ENCODE results near the gene GLIS1. TPM values are rescaled to one million over a fixed set of nuclear protein-coding genes. Genes with fewer than 3 reads are reported as not detected.

GLIS1 gene
- total RNA-seq, 1 donor from 2014 or later, result 0.20 TPM

DNA sequence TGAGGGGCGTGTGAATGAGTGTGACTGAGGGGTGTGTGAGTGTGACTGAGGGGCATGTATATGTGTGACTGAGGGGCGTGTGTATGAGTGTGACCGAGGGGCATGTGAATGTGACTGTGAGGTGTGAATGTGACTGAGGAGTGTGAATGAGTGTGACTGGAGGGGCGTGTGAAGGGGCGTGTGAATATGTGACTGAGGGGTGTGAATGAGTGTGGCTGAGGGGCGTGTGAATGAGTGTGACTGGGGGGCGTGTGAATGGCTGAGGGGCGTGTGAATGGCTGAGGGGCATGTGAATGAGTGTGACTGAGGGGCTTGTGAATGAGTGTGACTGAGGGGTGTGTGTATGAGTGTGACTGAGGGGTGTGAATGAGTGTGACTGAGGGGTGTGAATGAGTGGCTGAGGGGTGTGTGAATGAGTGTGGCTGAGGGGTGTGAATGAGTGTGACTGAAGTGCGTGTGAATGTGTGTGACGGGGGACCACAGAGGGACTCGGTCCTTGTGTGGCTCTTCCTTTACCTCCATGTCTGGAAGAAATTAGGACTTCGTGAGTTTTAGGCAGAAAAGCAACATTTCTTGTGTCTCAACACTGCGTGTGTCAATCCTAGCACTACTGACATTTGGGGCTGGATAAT is 105.8 kb downstream of the GLIS1 start:
- ATAC-seq, result no peak

DNA sequence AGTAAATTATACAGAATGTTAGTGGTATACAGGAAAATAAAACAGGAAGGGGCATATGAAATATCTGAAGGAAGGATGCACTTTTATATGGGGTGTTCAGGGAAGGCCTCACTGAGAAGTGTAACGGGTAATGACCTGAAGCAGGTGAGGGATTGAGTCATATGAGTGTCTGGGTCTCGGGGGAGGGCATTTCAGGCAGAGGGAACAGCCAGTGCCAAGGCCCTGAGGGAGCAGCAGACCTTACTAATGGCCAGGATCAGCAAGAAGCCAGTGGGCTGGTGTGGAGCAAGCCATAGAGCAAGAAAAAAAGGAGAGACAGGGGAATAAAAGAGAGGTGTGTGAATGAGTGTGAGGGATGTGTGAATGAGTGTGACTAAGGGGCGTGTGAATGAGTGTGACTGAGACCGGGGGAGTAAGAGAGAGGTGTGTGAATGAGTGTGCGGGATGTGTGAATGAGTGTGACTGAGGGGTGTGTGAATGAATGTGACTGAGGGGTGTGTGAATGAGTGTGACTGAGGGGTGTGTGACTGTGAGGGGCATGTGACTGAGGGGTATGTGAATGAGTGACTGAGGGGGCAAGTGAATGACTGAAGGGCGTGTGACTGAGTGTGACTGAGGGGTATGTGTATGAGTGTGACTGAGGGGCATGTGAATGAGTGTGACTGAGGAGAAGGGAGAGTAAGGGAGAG is 107.2 kb downstream of the GLIS1 start:
- ATAC-seq, result no peak

DNA sequence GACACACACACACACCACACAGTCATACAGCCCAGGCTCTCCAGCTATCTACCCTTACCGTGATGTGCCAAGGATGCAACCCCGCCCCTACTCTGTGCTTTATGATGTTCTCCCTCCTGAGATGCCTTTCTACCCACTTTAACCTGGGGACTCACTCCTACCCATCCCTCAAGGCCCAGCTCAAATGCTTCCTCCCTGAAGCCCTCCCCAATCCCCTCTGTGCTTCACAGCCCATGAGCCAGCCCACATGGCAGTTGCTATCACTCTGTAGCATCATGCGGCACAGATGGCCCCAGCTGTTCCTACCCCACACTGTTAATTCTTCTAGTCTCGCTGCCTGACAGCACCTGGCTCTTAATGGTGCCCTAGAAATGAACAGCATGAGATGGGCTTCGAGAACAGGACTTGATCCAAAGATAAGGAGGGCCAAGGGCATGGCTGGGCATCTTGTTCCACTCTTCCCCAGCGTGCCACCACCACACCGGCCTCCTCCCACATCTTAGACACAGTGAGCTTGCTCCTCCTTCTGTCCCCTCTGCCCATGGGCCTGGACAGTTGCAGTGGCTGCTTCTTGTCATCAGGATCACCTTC is 109.8 kb downstream of the GLIS1 start:
- no peak for ATAC-seq

DNA sequence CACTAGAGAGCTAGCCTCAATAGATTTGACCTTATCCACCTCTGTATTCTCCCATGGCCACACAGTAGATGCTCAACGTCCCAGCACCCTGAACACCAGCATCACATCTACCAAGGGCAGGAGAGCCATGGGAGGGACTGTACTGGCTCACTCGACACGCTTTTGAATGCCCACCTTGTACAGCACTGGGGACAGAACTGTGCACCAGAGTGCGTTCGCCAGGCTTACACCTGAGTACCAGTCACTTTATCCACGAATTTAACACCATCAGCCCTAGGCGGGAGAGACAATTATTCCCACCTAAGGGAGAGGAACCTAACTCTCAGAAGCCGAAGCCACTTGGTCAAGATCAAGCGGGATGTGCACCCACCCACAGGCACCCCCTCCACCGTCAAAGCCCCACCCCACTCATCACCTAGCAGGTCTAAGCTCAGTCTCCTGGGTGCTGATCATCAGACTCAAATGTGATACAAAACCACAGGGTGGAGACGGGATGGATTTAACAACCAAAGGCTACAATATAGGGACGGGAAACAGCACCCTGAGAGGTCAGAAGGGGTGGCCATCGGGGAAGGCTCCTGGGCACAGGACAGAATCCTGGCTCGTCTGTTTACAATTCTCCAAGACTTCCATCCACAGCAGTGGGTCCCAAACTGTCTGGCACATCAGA is 110.5 kb downstream of the GLIS1 start:
- ATAC-seq, result no peak

DNA sequence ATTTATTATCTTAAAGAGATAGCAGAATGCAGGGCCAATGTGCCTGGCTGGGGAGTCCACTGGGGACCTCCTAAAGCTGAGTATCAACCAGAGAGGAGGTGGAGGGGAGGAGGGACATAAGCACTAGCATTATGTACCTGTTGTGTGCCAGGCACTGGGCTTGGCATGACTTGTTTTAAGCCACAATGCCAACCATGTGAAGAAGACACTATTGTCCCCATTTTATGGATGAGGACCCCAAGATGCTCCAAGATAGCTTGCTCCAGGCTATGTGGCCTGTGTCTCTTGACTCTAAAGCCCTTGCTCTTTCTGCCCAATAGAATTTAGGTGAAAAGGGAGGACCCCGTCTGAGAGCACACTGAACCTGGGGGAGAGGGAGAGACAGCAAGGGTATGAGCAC is 111.3 kb downstream of the GLIS1 start:
- ATAC-seq, result no peak

DNA sequence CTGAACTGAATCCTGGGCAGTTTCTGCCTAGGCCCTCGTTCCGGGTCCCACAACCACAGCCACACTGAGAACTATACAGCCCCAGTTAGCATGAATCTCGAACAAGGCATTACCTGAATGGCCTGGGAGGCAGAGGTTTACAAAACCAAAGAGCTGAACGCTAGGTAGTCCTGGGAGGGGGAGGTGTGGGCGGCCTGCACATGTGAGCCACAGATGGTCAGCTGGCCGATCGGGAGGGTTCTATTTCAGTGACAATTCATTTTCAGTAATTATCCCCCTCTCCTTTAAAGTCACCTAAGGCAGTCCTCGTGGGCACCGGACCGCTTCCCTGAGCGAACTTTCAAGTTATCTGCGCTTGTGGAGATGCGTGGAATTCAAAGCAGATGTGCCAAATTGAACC is 111.9 kb downstream of the GLIS1 start:
- no peak for ATAC-seq

DNA sequence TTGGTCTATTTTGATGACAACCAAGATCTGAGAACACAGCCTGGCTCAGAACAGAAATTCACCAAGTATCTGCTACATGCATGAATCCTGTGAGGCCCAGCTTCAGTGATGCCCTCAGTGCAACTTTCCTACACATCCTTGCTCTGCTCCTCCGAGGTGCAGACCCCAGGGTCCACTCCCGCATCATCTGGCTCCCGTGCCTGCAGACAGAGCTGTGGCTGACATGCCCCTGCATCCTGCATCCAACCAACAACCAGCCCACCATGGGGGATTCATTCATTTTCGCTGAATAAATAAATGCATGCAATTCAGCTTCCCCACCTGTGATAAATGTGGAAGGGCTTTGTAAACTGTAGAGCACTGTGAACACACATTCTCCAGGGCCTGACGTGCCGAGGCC is 112.3 kb downstream of the GLIS1 start:
- ATAC-seq, result no peak

DNA sequence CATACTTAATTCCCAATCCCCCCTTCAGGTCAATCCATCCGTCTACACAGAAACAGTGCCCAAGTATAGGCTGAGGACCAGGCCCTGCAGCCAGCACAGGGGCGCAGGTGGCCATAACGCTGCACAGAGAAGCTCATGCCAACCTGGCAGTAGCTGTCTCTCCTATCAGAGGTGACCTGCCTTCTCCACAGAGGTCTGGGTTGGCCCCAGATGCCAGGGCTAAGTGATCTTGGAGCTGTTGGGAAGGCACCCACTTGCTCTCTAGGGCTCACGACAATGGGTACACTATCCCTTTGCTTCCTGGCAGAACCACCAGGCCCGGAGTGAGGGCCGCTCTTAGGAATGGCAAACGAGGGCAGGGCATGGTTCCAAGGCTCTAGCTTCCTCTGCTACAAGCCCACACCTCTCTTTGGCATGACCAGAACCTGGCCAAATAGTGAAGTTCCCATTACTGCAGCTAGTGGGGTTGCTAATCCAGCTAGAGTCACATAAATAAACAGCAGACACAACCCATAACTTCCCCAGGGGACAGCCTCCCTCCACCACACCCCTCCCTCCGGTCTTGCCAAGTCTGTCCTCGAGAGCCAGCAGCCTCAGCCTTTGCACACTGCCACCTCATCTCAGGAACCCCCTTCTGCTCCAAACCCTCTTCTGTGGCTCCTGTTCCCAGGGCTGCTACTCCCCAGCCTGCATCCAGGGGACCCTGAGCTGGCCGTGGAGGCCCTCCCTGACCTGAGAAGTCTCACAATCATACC is 113.0 kb downstream of the GLIS1 start:
- ATAC-seq, result no peak

DNA sequence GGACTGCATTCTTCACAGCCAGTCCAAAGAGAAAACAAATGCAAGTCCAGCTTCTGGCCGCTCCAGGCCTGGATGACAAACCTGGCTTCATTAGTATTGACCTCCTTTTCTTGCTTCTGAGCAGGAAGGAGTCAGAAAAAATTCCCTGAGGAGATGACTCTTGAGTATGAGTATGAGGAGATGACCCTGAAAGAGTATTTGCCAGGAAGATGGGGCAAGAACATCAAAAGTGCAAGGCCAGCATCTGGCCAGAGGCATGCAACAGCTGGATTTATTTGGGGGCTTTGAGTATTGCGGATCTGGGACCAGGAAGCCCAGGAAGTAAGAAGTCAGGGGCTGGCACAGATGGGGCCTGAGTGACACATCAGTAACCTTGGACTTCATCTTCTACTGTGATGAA is 113.9 kb downstream of the GLIS1 start:
- ATAC-seq, result no peak

DNA sequence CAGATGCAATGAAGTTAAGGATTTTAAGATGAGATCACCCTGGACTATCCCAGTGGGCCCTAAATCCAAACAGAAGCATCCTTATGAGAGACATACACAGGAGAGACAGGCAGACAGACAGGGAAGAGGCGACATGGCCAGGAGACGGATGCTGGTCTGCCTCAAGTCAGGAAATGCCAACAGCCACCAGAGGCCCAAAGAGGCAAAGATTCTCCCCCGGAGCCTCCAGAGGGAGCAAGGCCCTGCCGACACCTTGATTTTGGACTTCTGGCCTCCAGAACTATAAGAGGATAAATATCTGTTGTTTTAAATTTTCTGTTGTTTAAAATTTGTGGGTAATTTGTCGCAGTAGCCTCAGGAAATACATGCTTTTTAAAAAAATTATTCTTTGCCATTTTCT is 116.4 kb downstream of the GLIS1 start:
- no peak for ATAC-seq

DNA sequence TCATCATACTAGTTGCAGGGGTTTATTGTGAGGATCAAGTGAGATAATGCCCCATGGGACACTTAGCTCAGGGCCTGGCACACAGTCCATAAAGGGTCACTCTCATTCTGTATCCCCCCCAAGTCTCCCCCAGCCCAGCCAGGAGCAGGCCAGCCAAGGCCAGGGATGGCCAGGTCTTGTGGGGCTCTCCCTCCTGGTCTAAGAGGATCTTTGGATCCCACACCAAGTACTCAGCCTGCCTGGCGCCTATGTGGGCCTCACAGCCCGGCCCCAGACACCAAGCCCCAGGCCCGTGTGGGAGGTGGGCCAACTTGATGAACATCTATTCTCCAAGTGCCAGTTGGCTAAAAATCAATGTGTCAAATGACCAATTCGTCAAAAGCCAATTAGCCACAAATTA is 117.8 kb downstream of the GLIS1 start:
- ATAC-seq, result no peak

DNA sequence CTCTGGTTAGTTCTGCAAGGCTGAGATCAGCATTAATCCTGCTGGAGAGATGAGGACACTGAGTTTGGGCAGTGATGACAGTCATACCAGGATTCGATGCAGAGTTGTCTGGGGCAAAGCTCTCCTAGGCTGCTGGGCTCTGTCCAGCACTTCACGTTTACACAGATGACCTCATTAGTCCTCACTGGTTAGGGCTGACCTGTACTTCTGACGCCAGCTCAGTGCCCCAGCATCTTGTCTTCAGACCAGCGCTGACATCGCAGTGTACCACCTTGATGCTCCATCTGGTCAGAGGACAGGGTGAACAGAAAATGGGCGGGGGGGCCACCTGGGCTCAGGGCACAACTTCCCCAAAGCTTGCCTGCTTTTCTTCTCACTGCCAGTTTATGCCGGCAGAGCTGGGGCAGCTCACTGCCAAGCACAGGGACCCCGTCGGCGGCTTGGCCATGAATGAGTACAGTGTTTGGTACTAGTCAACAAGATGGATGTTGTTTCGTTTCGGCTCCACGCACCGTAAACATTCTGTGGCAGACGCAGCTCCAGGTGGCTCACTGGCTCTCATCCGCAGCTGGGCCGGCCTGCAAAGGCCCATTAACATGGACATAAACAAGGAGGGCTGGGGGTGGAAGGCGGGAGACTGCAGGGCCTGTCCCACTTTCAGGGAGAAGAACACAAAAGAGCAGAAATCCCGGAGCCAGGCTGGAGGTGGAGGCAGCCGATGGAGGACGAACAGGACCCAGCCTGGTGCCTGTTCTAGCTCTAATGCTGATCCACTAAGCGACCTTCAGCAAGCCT is 118.7 kb downstream of the GLIS1 start:
- no peak for ATAC-seq

DNA sequence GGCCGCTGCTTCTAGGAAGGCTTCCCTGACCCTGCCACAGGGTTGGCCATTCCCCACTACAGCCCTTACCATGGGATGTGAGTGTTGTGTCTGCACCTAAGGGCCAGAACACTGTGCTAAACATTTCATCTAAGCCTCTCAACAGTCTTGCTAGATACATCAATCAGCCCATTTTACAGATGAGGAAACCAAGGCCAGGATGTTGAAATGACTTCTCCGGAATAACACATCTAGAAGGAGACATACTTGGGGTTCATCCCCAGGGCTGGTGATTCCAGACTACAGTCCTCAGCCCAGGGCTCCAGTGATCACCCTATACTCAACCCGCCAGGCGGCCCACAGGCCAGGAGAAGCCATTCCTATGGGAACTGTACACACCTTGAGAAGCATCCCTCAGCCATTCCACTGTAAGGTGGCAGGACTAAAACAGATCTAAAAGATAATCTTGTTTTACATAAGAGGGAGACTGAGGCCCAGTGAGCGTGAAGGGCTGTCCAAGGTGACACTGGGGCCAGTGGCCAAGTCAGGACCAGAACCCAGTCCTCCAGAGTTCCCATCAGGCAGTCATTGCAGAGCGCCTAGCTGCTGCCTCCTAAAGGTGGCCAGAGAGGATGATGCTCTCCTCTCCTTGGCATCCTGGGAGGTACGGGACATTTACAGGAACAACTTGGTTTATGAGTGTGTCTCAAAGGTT is 119.5 kb downstream of the GLIS1 start:
- no peak for ATAC-seq

DNA sequence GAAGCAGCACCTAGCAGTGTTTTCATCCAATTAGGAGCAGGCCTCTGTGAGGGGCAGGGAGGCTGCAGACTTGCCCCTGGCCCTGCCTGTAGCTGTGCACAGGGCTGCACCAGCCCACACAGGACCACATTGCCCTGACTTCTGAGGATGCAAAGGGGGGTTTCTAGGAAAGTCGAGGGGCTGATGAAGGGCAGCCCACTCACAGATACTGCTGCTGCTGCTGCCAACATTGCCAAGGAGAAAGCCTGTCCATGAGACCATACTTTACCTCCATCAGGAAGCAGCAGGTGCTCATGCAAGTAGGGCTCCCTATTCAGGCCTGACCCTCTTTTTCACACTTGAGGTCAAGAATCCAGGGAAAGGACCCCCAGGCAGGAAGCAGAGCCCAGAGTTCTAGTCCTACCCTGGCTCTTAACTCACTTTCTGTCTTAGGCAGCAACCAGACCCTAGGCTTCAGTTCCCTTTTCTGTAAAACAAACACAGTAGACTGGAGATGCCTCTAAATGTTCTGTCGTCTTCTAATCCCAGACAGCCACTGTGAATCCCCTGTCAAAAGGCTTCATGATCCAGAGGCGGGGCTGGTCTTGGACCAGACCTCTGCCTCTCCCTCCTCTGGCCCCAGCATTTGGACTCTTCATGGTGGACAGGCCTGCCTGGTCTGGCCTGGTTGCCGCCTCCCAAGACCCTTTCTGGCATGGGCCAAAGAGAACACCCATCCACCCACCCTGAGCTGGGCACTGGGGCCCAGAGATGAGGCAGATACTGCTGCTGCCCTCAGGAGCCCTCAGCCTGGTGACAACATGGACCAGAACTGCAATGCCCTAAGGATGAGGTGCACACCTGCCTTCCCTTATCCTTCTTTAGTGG is 120.2 kb downstream of the GLIS1 start:
- no peak for ATAC-seq

DNA sequence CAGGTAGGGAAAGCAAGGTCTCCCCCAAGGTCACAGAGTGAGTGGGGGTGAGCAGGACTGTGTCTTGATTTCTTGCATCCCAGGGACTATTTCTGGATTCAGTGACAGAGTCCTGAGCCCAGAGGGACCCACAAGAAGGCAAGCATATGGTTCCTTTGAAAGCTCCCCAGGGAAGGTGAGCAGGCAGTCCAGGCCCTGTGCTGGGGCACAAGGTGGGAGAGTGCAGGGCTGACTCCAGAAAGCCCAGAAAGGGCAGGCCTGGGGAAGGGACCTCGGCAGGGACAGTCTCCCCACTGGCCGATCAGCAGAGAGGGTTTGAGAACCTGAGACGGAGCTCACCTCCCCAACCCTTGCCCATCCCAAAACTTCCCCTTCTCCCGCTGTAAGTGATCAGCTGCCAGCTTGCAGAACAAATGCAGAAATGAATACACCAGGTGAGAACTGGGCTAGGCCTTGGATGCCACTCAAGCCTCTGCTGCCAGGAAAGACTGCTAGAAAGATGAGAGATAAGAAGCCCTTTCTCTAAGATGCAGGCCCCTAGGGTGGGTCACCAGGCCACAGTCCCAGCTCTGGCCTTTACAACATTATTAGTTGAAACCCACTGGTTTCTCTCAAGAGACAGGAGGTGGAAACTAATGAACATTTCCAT is 121.0 kb downstream of the GLIS1 start:
- no peak for ATAC-seq

DNA sequence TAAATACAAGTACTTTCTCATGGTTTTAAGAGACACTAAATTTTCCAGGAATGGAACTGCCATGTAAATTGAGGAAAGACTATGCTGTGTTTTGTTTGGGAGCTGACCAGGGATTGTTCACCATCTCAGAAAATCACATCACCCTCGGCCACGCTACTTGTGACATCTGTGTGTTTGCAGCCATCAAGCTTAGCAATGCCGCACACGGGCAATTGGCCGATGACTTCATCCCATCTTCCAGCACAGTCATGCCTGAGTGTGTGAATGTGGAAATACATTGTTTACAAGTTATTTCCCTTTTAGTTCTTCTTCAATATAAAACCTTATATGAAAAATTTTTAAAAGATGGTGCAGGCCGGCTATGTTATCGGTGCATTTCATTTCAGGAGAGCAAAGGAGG is 121.6 kb downstream of the GLIS1 start:
- ATAC-seq, result no peak

DNA sequence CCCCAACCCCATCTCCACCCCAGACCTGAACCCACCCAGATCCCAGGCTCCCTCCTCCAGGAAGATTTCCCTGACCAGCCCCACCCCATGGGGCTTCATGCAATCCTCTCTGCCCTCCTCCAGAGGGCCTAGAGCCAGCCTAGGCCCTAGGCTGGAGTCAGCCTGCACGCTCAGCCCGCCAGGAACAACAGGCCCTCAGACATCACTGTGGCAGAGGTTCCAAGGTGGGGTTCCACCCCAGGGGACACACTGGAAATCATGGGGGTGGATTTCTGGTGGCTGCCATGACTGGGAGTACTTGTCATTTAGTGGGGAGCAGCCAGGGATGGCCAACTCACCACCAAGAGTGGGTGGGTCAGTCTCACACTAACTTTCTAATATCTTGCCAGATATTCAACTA is 122.0 kb downstream of the GLIS1 start:
- ATAC-seq, result no peak

DNA sequence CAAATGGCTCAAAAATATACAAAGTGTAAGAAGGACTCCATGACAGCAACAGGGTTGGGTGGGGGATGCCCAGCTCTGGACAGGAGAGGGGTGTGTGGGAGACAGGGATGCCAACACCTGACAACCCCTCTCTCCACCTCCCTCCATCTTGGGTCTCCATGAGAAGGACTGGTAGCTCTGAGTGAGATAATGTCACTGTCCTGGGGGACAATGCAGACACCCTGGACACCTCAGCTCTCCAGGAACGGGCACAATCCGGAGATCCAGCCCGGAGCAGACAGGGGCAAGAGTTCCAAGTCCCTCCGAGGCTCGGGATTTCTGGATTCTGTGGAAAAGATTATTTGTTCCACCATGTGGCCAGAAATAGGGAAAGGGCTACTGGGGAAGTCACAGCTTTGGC is 122.5 kb downstream of the GLIS1 start:
- no peak for ATAC-seq

DNA sequence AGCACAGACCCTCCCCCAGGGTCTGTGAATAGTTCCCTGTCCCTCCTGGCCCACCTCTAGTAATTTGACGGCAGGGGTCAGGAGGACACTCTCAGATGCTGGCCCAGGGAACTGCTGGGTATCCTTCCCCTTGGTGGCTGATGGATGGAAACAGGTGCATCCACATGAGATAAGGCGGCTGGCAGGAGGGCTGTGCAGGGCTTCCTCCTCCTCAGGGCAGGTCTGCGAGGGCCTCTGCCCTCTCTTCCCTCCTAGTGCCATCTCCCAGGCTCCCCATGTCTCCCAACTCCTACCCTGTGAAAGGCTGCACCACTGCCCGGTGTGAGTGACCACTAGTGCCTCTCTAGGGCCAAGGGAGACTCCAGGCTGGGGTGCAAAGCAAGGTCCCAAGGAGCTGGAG is 123.9 kb downstream of the GLIS1 start:
- ATAC-seq, result no peak

Measured in esophagus mucosa (tissue), 1 donor.